Nephron progenitor cell (in vitro differentiated cells): ENCODE measurements around the gene SENP1.

Experiments
- DNase-seq: peaks from one replicate; pipeline ENCODE4 v3.0.0; 2021
- H3K27ac Mint-ChIP-seq: 2 replicates; pipeline ENCODE4 v1.8.0; 2021; ENCODE audit warnings: mild to moderate bottlenecking, moderate library complexity, mixed read lengths
- H3K27me3 Mint-ChIP-seq: 2 replicates; pipeline ENCODE4 v1.8.0; 2021; ENCODE audit warnings: mild to moderate bottlenecking, low read depth, mixed read lengths; ENCODE audit not compliant: poor library complexity
- H3K36me3 Mint-ChIP-seq: 2 replicates; pipeline ENCODE4 v1.8.0; 2021; ENCODE audit warnings: low read depth, mixed read lengths
- H3K4me1 Mint-ChIP-seq: 2 replicates; pipeline ENCODE4 v1.8.0; 2021; ENCODE audit warnings: mixed read lengths
- H3K4me3 Mint-ChIP-seq: 2 replicates; pipeline ENCODE4 v1.8.0; 2021; ENCODE audit warnings: mild to moderate bottlenecking, moderate library complexity, mixed read lengths
- H3K9me3 Mint-ChIP-seq: 2 replicates; pipeline ENCODE4 v1.8.0; 2021; ENCODE audit warnings: mild to moderate bottlenecking, moderate library complexity, mixed read lengths
- TF ChIP-seq, protein P1 (sequence below): fragments of 200-600 bp; sonication (generic); IDR thresholded peaks from 2 replicates; pipeline ENCODE4 v1.5.0; 2021; ENCODE audit warnings: antibody characterized with exemption

Gene SENP1

DNA sequence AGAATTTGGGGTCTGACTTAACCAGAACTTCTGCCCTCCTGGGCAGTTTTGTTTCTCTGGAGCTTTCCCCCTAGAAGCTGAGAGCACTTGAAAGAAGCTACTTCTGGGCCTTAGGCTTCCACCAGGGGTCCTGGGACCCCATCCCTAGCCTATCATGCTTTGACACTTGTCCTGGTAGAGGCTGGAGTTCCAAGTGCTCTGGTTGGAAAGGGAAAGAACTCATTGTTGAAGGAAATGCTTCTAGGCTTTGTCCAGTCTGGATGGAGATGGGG is 100.2 kb downstream of the SENP1 start:
- TF ChIP-seq, protein P1, sequence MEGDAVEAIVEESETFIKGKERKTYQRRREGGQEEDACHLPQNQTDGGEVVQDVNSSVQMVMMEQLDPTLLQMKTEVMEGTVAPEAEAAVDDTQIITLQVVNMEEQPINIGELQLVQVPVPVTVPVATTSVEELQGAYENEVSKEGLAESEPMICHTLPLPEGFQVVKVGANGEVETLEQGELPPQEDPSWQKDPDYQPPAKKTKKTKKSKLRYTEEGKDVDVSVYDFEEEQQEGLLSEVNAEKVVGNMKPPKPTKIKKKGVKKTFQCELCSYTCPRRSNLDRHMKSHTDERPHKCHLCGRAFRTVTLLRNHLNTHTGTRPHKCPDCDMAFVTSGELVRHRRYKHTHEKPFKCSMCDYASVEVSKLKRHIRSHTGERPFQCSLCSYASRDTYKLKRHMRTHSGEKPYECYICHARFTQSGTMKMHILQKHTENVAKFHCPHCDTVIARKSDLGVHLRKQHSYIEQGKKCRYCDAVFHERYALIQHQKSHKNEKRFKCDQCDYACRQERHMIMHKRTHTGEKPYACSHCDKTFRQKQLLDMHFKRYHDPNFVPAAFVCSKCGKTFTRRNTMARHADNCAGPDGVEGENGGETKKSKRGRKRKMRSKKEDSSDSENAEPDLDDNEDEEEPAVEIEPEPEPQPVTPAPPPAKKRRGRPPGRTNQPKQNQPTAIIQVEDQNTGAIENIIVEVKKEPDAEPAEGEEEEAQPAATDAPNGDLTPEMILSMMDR, result no peak
- peaks cover 48% of the 10 kb centered on the region for H3K27me3 Mint-ChIP-seq
- peak overlapping the region; percentile 93 for H3K4me3 Mint-ChIP-seq
- no peaks in the 10 kb centered on the region for H3K9me3 Mint-ChIP-seq
- peaks cover 70% of the 10 kb centered on the region for H3K4me1 Mint-ChIP-seq
- no peak for DNase-seq
- peak overlapping the region; percentile 87 for H3K27ac Mint-ChIP-seq
- no peaks in the 10 kb centered on the region for H3K36me3 Mint-ChIP-seq

DNA sequence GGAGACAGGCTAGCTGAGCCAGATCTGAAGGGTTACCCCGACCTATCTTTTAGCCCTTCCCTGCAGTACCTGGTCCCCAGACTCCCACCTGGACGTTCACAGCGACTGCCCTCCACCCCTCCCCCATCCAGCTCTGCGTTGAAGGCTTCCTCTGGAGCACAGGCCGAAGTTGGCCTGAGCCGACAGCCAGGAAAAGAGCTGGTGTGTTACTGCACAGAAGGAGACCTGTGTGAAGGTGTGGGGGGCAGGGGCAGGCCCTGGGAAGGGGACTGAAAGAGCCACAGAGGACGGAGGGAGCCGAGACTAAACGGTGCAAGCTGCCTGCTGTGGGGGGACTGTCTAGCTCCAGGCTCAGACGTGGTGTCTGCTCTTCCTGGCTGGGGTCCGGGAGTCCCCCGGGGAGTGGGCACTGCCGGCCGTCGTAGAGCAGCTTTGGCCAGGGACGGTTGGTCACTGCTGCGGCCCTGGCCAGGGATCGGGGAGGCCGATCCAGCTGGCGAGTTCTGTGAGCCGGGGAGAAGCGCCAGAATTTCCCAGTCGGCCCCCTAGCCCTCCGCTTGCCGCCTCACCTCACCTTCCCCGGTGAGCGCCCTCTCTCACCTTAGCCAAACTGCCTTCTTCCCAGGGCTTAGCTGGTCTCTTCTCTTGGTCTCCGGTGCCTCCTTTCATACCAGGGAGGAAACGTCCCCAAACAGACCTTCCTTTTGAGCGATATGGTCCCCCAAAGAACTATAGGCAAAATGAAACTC is 100.7 kb downstream of the SENP1 start:
- peak; percentile 46 for DNase-seq
- Mint-ChIP-seq H3K9me3 (no peaks in the 10 kb centered on the region), H3K27ac (peak overlapping the region; percentile 87), H3K36me3 (peaks cover 4% of the 10 kb centered on the region), H3K27me3 (peaks cover 45% of the 10 kb centered on the region), H3K4me3 (peak overlapping the region; percentile 93), H3K4me1 (peaks cover 70% of the 10 kb centered on the region)
- TF ChIP-seq, protein P1, result no peak

DNA sequence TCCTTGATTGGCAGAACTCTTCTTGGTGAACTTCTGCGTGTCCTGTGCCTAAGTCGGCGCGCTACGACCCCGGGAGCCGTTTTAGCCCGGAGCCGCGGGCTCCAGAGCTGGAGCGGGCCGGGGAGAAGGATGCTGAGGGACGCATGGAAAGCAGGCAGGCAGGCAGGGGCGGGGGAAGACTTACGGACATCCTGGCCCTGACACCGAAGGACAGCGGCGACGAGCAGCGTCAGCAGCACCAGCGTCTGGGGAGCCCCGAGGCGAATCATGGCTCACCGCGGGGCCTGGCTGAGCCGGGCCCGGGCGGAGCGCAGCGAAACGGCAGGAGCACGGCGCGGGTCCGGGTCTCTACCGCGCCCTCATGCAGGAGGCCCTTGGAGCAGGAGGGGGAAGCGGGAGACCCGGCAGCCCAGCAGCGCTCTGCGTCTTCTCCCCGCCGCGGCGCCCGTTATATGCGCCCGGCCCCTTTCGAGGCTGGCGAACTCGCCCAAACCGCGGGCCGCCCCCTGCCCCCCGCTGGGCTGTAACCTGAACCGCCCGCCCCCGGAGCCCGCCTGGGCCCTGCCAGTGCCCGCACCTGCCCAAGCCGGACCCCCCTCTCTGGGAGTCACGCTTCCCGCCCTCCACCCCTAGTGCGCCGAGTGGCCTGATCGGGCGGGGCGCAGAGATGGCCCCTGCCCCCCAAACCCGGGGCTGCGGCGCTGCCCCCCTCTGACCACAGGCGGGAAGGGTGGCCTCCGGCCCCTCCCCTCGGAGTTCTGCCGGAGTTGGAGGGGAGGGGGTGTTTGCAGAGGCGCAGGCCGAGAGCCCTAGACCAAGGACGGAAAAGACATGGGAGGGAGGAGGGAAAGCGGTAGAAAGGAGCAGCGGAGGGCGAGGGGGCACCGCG is 101.6 kb downstream of the SENP1 start, which contains the start of gene COL2A1:
Gene COL2A1 (minus strand): TSS at position 424 of the 889 bp plus-strand sequence. CDS start 155 bp downstream, at position 269.
- Mint-ChIP-seq H3K9me3 (no peaks in the 10 kb centered on the region), H3K27ac (peak within 1 kb of the TSS; percentile 89), H3K4me1 (peaks cover 73% of the 10 kb centered on the region), H3K36me3 (peaks cover 13% of the 10 kb centered on the region), H3K27me3 (peaks cover 42% of the 10 kb centered on the region), H3K4me3 (peak within 1 kb of the TSS; percentile 93)
- peak; percentile 88 for DNase-seq
- TF ChIP-seq, protein P1, result no peak

DNA sequence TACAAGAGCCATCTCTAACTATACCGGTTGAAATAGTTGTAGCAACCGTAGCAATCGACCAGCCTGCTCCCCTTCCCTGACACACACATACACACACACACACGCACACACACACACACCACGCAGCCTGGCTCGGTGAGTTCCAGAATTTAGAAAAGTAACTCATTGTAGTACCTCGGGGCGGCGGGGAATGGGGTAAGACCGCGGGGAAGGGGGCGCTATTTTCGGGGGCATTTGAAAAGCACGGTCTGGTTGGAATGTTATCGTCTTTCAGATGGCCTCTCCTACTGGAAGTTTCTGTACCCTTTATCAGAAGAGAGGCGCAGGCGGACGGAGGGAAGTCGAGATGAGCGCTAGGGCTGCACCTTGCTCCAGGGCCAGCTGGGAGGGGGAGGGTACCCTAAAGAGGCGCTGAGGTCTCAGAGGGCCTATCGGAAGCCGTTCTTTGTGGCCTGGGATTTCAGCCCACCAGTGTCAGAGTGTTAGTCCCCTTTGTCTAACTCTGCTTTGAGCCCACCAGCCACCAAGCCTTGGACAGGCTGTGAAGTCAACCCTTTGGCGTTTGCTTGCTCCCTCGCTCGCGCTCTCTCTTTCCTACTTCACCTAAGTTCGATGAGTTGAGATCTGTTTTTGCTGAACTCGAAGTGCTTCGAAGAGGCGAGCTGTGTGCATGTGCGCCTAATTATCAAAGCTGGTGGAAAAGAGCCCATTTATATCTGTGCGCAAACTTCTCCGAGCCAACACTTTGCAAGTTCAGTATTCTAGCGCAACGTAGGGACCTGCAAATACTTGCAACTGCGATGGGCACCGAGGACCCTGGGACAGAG is 102.4 kb downstream of the SENP1 start:
- TF ChIP-seq, protein P1, result no peak
- Mint-ChIP-seq H3K4me3 (peak overlapping the region; percentile 93), H3K27ac (peak overlapping the region; percentile 89), H3K4me1 (peaks cover 78% of the 10 kb centered on the region), H3K27me3 (peaks cover 37% of the 10 kb centered on the region), H3K36me3 (peaks cover 21% of the 10 kb centered on the region), H3K9me3 (no peaks in the 10 kb centered on the region)
- peak; percentile 53 for DNase-seq

DNA sequence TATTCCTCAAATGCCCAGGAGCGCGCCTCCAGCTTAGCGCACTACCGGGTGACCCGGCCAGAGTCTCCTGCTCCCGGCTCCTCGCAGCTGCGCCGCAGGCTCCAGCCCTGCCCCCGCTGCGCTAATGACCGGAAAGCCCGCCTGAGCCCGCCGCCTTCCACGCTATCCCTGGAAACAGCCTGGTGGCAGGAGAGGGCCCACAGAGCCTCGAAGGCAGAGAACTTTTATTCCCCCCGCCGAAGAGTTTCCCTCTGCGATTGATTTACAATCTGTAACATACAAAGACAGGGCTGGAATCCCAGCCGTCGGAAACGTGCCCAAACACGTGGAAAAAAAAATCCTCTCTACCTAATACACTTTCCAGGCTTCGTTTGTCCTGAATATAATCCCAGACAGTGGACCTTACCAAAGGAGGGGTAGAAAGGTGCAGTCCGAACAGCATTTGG is 103.1 kb downstream of the SENP1 start:
- H3K9me3 Mint-ChIP-seq, result no peaks in the 10 kb centered on the region
- H3K27ac Mint-ChIP-seq, result peak overlapping the region; percentile 89
- peak; percentile 76 for DNase-seq
- peak overlapping the region; percentile 93 for H3K4me3 Mint-ChIP-seq
- TF ChIP-seq, protein P1, result no peak
- H3K27me3 Mint-ChIP-seq, result peaks cover 31% of the 10 kb centered on the region
- H3K4me1 Mint-ChIP-seq, result peaks cover 77% of the 10 kb centered on the region
- H3K36me3 Mint-ChIP-seq, result peaks cover 28% of the 10 kb centered on the region
